ENCODE measurements around the gene OR2V1.
"Not testable (repeated sequence)": the region's sequence is repeated elsewhere in the genome, so short reads cannot be mapped to it uniquely, and the experiment has no call there.

OR2V1 gene

DNA sequence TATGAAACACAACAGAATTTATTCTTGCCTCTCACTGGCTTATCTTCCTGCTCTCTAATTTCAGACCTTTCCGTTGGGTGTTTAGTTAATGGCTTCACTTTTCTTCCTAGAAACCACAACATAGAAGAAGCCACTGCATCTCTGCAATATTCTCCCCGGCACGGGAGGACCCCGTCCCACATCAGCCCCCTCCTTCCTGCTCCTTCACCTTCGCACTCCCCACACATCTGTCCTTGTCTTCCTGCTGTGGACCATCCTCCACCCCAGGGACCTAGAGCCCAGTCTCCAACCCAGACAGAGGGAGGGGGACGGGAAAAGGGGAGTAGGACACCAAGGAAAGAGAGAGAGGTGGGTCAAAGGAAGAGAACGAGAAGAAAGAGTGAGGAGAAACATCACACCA is 1.4 kb downstream of the OR2V1 start:
- DNase-seq (ENCODE audit: low read depth in 1 of 2, low spot score in 1 of 2): no peak

DNA sequence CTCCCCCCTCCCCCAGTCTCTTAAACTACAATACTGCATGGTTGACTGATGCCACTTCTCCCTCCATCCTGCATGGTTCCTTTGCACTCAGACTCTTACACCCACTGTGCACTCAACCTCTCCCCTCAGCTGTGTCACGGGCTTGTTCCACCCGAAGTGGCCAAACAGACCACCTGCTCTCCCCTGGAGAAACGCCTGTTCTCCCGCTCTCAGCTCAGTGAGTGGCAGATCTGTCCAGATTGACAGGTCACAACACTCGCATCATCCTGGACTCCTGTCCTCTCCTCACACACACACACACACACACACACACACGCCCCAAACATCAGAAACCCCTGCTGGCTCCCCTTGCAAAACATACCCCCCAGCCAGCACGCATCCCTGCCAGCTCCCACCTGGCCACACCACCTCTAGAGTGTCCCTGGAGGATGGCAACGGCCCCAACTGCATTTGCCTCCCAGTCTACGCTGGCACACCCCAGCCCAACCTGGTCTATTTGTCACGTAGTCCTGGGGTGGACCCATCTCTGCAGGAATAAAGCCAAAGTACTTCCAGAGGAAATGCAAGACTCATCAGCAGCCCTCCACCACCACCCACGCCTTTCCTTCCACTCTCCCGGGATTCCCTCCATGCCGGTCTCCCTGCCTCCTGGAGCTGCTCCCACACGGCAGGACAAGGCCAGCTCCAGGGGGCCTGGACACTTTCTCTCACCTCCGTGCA is 2.9 kb downstream of the OR2V1 start:
- no peak for DNase-seq (ENCODE audit: low read depth in 1 of 2, low spot score in 1 of 2)

DNA sequence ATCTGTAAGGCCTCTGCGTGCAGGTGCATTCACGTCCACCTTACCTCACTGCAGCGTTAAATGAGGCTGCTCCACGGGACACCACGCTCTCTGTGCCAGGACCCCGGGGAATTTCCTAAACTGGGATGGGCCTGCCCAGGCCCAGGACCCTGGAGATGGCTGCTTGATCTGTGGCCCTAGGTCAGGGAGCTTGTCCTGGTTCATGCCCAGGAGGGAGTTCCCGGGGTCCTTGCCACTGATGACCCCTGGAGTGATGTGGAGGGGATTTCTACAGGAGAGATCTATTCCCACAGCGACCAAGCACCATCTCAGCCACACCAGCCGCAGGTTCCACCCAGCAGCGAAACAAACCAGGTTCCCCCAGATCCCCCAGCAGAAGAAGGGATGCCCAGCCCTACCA is 3.5 kb downstream of the OR2V1 start:
- DNase-seq (ENCODE audit: low read depth in 1 of 2, low spot score in 1 of 2): no peak

DNA sequence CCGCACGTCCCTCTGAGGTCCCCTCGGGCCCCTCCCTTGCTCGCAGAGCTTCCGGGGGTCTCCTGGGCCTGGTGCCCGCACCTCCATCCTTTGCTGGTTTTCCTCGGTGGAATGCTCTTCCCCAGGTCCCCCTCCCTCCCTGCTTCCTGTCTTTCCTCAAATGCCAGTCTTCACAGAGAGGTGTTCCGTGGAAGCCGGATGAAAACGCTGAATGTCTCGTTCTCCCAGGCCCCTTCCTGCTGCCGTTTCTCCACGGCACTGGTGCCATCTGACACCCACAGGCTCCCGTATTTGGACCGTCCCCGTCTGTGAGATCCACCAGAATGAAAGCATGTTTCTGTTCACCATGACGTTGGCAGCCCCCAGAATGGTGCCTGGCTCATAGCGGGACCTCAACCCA is 4.1 kb downstream of the OR2V1 start:
- no peak for DNase-seq (ENCODE audit: low read depth in 1 of 2, low spot score in 1 of 2)

DNA sequence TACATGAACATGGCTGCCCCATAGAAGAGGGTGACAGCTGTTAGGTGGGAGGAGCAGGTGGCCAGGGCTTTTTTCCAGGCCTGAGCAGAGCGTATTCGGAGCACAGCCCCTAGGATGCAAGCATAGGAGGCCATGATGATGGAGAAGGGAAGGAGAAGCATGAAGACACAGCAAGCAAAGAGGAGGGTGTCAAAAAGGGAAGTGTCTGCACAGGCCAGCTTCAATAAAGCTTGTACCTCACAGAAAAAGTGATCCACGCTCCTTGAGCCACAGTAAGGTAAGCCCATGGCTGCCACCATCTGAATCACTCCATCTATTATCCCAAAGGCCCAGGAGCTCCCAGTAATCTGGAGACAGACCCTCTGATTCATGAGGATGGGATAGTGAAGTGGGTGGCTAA is 6.4 kb downstream of the OR2V1 start:
- no peak for DNase-seq (ENCODE audit: low read depth in 1 of 2, low spot score in 1 of 2)

DNA sequence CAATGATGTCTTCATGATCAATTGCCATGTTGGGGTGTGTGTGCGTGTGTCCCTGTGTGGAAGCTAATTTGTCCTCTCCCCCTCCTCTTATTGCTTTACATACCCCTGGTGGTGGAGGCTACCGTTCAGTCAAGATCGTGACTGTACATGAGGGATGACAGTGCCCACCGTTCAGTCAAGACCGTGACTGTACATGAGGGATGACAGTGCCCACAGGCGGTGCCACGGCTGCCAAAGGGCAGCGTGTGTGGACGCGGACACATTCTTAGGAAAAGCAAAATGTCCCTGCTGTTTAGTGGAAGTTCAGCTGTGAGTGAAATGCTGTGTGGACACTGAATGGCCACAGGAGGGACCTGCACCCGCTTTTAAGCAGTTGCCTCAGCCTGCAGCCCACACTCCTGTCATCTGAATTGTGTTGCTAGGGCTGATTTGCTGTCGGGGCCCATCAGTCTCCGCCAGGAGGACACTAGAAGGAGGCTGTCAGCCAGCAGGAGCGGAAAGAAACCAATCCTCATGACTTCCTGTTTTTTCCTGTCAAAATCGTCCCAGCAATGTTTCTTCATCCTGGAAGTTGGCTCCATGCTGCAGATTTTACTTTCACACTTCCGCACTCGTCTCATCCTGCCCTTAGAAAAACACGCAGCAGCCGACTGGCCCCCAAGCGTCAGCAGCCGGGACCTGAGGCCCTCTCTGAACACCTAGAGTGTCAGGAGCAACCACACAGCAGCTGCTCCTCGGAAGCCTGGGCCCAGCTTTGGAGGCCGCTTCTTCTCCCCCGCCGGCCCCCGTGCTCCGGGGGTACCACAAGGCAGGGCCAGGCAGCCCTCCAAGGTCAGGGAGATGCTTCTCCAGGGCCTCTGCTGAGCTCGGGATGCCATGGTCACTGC is 9.1 kb downstream of the OR2V1 start:
- no peak for DNase-seq (ENCODE audit: low read depth in 1 of 2, low spot score in 1 of 2)

DNA sequence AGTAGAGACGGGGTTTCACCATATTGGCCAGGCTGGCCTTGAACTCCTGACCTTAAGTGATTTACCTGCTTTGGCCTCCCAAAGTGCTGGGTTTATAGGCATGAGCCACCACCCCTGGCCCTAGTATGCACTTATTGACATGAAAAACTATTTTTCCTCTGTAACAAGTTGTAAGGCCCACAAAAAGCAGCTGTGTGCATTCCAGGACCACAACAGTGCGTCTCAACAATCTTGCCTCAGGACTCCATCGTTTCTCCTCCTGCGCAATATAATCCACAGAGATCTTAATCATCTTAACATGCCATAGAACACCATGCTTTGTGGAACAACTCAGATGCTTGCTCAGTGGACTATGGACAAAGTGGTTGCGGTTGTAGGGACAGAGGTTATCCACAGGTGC is 10.2 kb downstream of the OR2V1 start:
- no peak for DNase-seq (ENCODE audit: low read depth in 1 of 2, low spot score in 1 of 2)

DNA sequence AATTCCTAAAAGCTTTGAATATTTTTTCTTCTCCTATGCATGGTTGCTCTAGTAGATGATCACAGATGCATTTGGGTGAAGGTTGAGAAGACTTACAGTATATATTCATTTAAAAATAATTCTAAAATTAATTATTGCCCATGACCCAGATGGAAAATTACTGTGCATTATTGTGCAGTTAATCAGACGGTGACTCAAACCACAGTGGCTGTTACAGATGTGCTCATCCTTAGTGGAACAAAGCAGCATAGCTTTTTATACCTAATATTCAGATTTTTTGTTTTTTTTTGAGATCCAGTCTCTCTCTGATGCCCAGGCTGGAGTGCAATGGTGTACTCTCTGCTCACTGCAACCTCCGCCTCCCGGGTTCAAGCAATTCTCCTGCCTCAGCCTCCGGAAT is 10.7 kb downstream of the OR2V1 start:
- no peak for DNase-seq (ENCODE audit: low read depth in 1 of 2, low spot score in 1 of 2)

DNA sequence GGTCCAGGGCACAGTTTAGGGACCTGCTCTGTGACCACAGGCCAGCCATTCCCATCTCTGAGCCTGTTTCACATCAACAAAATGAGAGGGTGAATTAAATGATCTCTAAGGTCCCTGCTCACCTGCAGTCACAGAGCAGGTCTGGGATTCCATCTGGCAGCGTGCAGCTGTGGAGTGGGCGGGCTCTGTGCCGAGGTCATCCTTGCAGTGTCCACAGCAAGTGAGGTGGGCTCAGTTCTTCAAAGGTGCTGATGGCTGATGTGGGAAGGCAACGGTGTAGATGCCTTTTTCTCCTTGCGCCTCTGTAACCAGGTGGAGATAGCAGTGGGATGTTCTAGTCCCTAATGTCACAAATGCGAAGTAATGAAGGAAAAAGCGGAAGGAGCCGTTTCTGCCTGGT is 11.9 kb downstream of the OR2V1 start:
- DNase-seq (ENCODE audit: low read depth in 1 of 2, low spot score in 1 of 2): no peak

DNA sequence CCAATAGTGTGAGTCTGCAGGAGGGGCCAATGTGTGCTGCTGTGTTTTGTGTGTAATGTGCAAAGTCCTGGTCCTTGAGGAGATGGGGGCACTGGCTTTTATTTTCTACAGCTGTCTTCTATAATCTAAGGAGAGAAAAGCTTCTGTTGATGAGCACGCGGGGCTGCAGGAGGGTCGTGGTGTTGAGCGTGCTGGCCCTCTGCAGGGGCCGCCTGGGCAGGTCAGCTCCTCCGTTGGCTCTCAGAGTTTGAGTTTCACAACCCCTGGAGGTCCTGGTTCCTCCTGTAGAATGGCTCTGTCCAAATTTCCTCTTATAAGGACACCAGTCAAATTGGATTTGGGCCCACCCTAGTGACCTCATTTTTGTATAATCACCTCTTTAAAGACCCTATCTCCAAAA is 12.6 kb downstream of the OR2V1 start:
- DNase-seq (ENCODE audit: low read depth in 1 of 2, low spot score in 1 of 2): no peak

DNA sequence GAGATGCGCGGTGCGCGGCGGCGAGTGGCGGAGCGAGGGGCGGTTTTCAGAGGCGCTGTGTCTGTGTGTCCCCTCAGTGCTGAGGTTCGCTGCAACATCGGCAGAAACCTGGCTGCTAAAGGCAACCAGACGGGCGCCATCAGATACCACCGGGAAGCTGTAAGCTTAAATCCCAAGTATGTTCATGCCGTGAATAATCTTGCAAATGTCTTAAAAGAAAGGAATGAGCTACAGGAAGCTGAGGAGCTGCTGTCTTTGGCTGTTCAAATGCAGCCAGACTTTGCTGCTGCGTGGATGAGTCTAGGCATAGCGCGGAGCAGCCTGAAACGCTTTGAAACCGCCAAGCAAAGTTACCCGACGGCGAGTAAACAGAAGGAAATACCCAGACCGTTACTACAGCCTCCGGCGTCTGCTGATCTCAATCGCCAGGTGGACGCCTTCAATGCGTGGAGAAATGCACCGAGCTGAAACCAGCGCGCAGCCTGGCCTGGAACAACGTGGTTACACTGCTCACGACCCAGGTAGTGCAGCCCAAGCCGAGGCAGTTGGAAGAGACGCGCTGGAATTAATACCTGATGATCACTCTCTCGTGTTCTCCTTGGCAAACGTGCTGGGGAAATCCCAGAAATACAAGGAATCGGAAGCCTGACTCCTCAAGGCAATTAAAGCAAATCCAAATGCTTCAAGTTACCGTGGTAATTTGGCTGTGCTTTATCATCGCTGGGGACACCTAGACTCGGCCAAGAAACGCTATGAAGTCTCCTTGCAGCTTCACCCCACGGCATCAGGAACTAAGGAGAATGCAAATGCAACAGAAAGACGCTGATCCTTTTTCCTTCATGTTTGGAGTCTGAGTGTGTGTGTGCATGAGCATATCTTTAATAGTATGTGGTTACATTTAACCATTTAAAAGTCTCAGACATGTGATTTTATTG is 15.9 kb downstream of the OR2V1 start:
- DNase-seq (ENCODE audit: low read depth in 1 of 2, low spot score in 1 of 2): no peak

DNA sequence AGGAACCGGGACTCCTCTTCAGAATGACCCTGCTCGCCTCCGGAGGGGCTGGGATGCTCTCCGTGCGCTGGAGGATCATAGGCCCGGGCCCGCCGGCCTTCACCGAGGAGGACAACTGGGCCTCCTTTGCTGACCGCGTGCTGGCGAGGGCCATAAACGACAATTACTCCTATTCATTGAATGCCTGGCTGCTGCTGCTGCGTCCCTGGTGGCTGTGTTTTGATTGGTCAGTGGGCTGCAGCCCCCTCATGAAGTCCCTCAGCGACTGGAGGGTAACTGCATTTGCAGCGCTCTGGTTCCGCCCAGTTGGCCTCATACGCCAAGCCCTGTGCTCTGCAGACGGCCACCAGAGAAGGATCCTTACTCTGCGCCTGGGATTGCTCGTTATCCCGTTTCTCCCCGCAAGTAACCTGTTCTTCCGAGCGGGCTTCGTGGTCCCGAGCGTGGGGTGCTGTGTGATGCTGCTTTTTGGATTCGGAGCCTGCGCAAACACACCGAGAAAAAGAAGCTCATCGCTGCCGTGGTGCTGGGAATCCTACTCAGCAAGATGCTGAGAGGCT is 16.6 kb downstream of the OR2V1 start:
- DNase-seq (ENCODE audit: low read depth in 1 of 2, low spot score in 1 of 2): no peak

DNA sequence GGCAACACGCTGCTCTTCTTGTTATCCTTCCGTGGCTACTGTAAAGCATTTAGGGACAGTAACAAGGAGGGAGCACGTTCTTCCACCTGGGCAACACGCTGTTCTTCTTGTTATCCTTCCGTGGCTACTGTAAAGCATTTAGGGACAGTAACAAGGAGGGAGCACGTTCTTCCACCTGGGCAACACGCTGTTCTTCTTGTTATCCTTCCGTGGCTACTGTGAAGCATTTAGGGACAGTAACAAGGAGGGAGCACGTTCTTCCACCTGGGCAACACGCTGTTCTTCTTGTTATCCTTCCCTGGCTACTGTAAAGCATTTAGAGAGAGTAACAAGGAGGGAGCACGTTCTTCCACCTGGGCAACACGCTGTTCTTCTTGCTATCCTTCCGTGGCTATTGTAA is 17.4 kb downstream of the OR2V1 start:
- DNase-seq (ENCODE audit: low read depth in 1 of 2, low spot score in 1 of 2): not testable (repeated sequence)

DNA sequence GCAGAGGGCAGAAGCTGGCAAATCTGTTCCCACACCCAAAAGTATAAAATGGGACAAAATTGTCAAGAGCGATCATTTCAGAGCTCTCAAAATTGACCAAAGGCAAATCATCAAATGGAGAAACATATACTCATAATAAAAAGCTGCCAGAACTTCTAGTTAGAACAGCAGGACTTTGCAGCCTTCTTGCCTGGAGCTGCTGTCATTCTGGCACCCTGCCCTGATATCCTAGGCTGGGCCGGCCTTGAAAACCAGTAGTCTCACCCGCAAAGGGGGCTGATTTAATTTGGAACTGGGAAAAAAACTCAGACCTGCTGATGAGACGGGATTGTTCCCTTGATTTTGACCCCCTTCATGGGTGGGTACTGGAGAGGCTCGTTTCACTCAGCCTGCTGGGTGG is 18.5 kb downstream of the OR2V1 start:
- DNase-seq (ENCODE audit: low read depth in 1 of 2, low spot score in 1 of 2): no peak

DNA sequence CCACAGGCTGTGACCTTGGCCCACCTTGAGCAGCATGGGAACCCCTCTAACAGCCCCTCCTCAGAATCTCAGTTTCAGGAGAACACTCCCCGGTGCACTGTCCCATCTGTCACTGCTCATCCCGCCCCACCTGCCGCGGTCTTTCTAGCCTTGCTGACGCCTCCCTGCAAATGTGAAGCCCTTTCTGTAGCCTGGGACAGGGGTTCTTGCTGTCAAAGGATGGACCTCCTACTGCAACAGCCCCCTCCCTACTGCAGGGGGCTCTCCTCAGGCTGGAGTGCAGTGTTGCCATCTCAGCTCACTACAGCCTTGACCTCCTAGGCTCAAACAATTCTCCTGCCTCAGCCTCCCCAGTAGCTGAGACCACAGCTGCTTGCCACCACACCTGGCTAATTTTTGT is 20.0 kb downstream of the OR2V1 start:
- DNase-seq (ENCODE audit: low read depth in 1 of 2, low spot score in 1 of 2): no peak

DNA sequence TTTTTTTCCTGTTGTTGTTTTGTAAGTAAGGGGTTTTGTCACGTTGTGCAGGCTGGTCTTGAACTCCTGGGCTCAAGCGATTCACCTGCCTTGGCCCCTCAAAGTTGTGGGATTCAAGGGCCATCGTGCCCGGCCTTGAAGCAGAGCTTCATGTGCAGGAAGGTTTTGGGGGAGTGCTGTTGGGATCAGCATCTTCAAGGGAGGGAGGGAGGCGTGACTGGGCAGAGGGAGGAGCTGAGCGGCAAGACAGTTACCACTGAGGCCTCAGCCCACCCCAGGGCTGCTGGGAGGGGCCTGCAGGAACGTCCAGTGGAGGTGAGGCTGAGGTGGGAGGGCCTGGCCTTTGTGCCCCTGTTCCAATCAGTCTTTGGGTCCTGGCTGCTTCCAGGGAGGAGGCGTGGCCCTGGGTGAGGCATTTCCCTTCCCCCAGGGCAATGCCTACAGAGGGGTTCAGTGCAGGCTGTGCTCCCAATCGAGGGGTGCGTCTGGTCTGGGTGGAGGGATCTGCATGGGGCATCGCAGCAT is 21.4 kb downstream of the OR2V1 start:
- DNase-seq (ENCODE audit: low read depth in 1 of 2, low spot score in 1 of 2): no peak

DNA sequence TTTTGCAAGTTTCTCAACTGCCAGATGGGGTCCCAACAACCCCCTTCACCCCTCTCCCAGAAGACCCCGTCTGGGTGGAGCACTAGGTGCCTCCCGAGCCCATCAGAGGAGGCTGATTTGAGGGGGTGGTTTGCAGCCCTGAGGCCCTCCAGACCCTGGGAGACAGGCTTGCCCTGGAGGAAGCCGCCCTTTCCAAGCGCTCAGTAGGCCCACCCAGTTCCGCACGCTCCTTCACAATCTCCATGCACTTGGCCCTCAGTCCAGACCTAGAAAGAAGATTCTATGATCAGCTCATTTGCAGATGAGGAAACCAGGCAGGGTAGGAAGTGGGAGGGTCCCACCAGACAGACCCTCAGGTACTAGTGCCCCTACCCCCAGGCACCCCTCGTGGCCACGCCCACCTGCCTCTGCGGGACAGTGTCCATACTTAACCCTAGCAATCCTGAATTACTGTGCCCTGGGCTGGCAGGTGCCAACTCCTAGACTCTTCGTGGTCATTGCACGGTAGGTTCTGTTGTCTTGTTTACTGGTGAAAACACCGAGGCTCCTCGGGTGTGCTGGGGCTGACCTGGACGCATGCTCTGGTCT is 22.3 kb downstream of the OR2V1 start:
- no peak for DNase-seq (ENCODE audit: low read depth in 1 of 2, low spot score in 1 of 2)

DNA sequence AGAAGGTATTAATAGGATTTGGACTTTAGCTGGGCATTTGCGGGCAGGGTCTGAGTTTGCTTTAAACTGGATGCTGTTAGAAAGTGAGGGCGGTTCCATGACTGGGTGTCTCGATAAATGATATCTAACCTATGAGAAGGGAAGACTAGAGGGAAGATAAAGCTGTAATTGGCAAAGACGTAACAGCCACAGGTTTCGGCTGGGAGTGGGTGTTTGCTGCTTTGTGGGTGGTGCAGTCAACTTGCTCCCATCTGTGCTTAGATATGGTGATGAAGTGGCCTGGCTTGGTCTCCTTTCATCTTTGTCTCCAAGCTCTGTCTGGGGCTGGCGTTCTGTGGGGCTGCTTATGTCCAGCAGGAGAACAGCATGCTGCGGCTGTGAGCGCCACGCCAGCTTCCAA is 23.3 kb downstream of the OR2V1 start:
- no peak for DNase-seq (ENCODE audit: low read depth in 1 of 2, low spot score in 1 of 2)

DNA sequence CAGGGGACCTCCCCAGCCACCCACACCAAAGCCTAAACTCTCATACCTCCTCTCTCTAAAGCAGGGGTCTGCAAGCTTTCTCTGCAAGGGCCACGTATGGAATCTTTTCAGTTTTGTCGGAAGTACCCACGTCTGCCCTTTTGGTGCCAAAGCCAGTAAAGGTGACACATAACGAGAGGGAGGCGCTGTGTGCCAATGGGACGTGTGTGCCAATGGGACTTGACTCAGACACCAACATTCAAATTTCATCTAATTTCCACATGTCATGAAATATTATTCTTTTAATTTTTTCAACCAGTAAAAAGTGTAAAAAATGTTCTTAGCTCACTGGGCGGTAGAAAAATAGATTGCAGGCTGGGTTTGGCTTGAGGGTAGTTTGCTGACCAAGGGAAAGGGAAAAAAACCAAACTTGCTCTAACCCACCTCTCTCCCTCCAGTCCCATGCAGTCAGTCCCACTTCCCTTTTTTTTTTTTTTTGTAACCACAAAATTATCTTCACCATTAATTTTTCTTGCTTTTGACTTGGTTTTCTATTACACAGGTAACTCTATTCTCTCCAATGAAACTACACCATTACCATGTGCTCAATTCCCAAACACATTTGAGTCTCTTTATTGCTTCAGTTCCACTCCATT is 25.5 kb downstream of the OR2V1 start:
- no peak for DNase-seq (ENCODE audit: low read depth in 1 of 2, low spot score in 1 of 2)

All from activated T-helper 1 cell treated with anti-CD3 and anti-CD28 coated beads, Interleukin-2, amount 50 U/mL, for 16 hours (primary cell).